IPS-18a (cell line): ENCODE results near the gene HLTF.

Source experiments
- H3K27ac ChIP-seq: one replicate; pipeline ENCODE4 v1.5.1; 2013; ENCODE audit warnings: low read length
- H3K27me3 ChIP-seq: one replicate; pipeline ENCODE4 v1.6.1; 2013; ENCODE audit warnings: mild to moderate bottlenecking, low read length; ENCODE audit not compliant: control insufficient read depth, insufficient read depth
- H3K36me3 ChIP-seq: one replicate; pipeline ENCODE4 v1.6.1; 2013; ENCODE audit warnings: low read depth, low read length; ENCODE audit not compliant: control insufficient read depth
- H3K4me1 ChIP-seq: one replicate; pipeline ENCODE4 v1.6.1; 2013; ENCODE audit warnings: low read depth, low read length; ENCODE audit not compliant: control insufficient read depth
- H3K4me3 ChIP-seq: one replicate; pipeline ENCODE4 v1.5.1; 2013; ENCODE audit warnings: low read length
- H3K9ac ChIP-seq: one replicate; pipeline ENCODE4 v1.6.1; 2013; ENCODE audit warnings: mild to moderate bottlenecking, low read length, moderate library complexity
- H3K9me3 ChIP-seq: one replicate; pipeline ENCODE4 v1.6.1; 2013; ENCODE audit warnings: low read depth, low read length; ENCODE audit not compliant: control insufficient read depth

Gene HLTF

GRCh38 chr3:149016242-149016641 is 70.1 kb downstream of the HLTF start:
- Histone ChIP-seq H3K27me3 (no peaks in the 10 kb centered on the region), H3K4me3 (no peak overlapping the region), H3K9ac (no peak overlapping the region), H3K36me3 (peaks cover under 1% of the 10 kb centered on the region), H3K9me3 (no peaks in the 10 kb centered on the region), H3K27ac (no peak overlapping the region), H3K4me1 (peaks cover 23% of the 10 kb centered on the region)

GRCh38 chr3:149015393-149015792 is 70.9 kb downstream of the HLTF start:
- Histone ChIP-seq H3K9me3 (no peaks in the 10 kb centered on the region), H3K4me1 (peaks cover 14% of the 10 kb centered on the region), H3K27me3 (no peaks in the 10 kb centered on the region), H3K9ac (no peak overlapping the region), H3K36me3 (peaks cover 4% of the 10 kb centered on the region), H3K4me3 (no peak overlapping the region), H3K27ac (no peak overlapping the region)

- Histone ChIP-seq H3K9ac (no peak overlapping the region), H3K4me3 (no peak overlapping the region), H3K4me1 (no peaks in the 10 kb centered on the region), H3K9me3 (no peaks in the 10 kb centered on the region), H3K27ac (no peak overlapping the region), H3K36me3 (peaks cover 11% of the 10 kb centered on the region), H3K27me3 (no peaks in the 10 kb centered on the region)
Measured at GRCh38 chr3:149013726-149014125, 72.6 kb downstream of the HLTF start.

GRCh38 chr3:149011676-149012075 is 74.7 kb downstream of the HLTF start:
- H3K4me3 ChIP-seq = no peak overlapping the region
- no peaks in the 10 kb centered on the region for H3K9me3 ChIP-seq
- H3K27me3 ChIP-seq = no peaks in the 10 kb centered on the region
- H3K27ac ChIP-seq = no peak overlapping the region
- no peak overlapping the region for H3K9ac ChIP-seq
- no peaks in the 10 kb centered on the region for H3K4me1 ChIP-seq
- peaks cover 11% of the 10 kb centered on the region for H3K36me3 ChIP-seq

GRCh38 chr3:149010966-149011365 is 75.4 kb downstream of the HLTF start:
- no peaks in the 10 kb centered on the region for H3K9me3 ChIP-seq
- no peak overlapping the region for H3K27ac ChIP-seq
- H3K27me3 ChIP-seq = no peaks in the 10 kb centered on the region
- no peak overlapping the region for H3K9ac ChIP-seq
- peaks cover 11% of the 10 kb centered on the region for H3K36me3 ChIP-seq
- H3K4me1 ChIP-seq = no peaks in the 10 kb centered on the region
- no peak overlapping the region for H3K4me3 ChIP-seq

- Histone ChIP-seq H3K9ac (no peak overlapping the region), H3K27ac (no peak overlapping the region), H3K27me3 (no peaks in the 10 kb centered on the region), H3K4me1 (no peaks in the 10 kb centered on the region), H3K9me3 (no peaks in the 10 kb centered on the region), H3K4me3 (no peak overlapping the region), H3K36me3 (peaks cover 11% of the 10 kb centered on the region)
Measured at GRCh38 chr3:149010504-149010951, 75.8 kb downstream of the HLTF start.

- Histone ChIP-seq H3K9me3 (no peaks in the 10 kb centered on the region), H3K27me3 (no peaks in the 10 kb centered on the region), H3K27ac (no peak overlapping the region), H3K4me1 (peaks cover 2% of the 10 kb centered on the region), H3K36me3 (peaks cover 11% of the 10 kb centered on the region), H3K9ac (no peak overlapping the region), H3K4me3 (no peak overlapping the region)
Measured at GRCh38 chr3:149009732-149010131, 76.6 kb downstream of the HLTF start.

GRCh38 chr3:149007567-149008257 is 78.6 kb downstream of the HLTF start:
- H3K9me3 ChIP-seq = no peaks in the 10 kb centered on the region
- peaks cover 13% of the 10 kb centered on the region for H3K4me1 ChIP-seq

GRCh38 chr3:149005416-149005815 is 80.9 kb downstream of the HLTF start:
- Histone ChIP-seq H3K4me3 (no peak overlapping the region), H3K9ac (no peak overlapping the region), H3K36me3 (peaks cover 8% of the 10 kb centered on the region), H3K27ac (no peak overlapping the region), H3K27me3 (no peaks in the 10 kb centered on the region), H3K9me3 (no peaks in the 10 kb centered on the region), H3K4me1 (peaks cover 13% of the 10 kb centered on the region)

More at GRCh38 chr3:149007567-149008257, 78.6 kb downstream of the HLTF start:
- H3K4me3 ChIP-seq = no peak overlapping the region
- no peak overlapping the region for H3K27ac ChIP-seq
- H3K36me3 ChIP-seq = peaks cover 11% of the 10 kb centered on the region
- H3K9ac ChIP-seq = no peak overlapping the region
- no peaks in the 10 kb centered on the region for H3K27me3 ChIP-seq

- peaks cover 4% of the 10 kb centered on the region for H3K36me3 ChIP-seq
- H3K4me1 ChIP-seq = peaks cover 20% of the 10 kb centered on the region
- no peak overlapping the region for H3K27ac ChIP-seq
- no peak overlapping the region for H3K9ac ChIP-seq
- no peaks in the 10 kb centered on the region for H3K9me3 ChIP-seq
- no peaks in the 10 kb centered on the region for H3K27me3 ChIP-seq
- H3K4me3 ChIP-seq = no peak overlapping the region
Measured at GRCh38 chr3:149004622-149005021, 81.7 kb downstream of the HLTF start.

- H3K27me3 ChIP-seq = no peaks in the 10 kb centered on the region
- no peak overlapping the region for H3K27ac ChIP-seq
- H3K4me3 ChIP-seq = no peak overlapping the region
- no peak overlapping the region for H3K9ac ChIP-seq
- no peaks in the 10 kb centered on the region for H3K9me3 ChIP-seq
- H3K36me3 ChIP-seq = no peaks in the 10 kb centered on the region
- H3K4me1 ChIP-seq = peaks cover 26% of the 10 kb centered on the region
Measured at GRCh38 chr3:149003653-149004305, 82.6 kb downstream of the HLTF start.

GRCh38 chr3:149001727-149002126 is 84.6 kb downstream of the HLTF start:
- H3K9me3 ChIP-seq = no peaks in the 10 kb centered on the region
- peaks cover 5% of the 10 kb centered on the region for H3K36me3 ChIP-seq
- no peak overlapping the region for H3K4me3 ChIP-seq
- no peak overlapping the region for H3K27ac ChIP-seq
- no peaks in the 10 kb centered on the region for H3K27me3 ChIP-seq
- H3K4me1 ChIP-seq = peaks cover 34% of the 10 kb centered on the region
- no peak overlapping the region for H3K9ac ChIP-seq
